Mesenchymal stem cell (in vitro differentiated cells and primary cell): ENCODE measurements around the gene ATR.
A peak's percentile ranks its signal among the peaks of the same experiment; 100 is the strongest.

ENCODE experiments used
- DNase-seq: peaks from one replicate; pipeline ENCODE4 v3.0.0-alpha.2; 2013
- H2AFZ ChIP-seq: one replicate; pipeline ENCODE4 v1.6.1; 2013; ENCODE audit warnings: low read depth, mild to moderate bottlenecking, control low read depth, inconsistent platforms, low read length, moderate library complexity
- H2AK5ac ChIP-seq: 2 replicates; pipeline ENCODE4 v1.6.1; 2013; ENCODE audit warnings: low read length, moderate library complexity, mild to moderate bottlenecking, inconsistent platforms; ENCODE audit not compliant: severe bottlenecking
- H2BK120ac ChIP-seq: one replicate; pipeline ENCODE4 v1.6.1; 2013; ENCODE audit warnings: low read depth, mild to moderate bottlenecking, inconsistent platforms, low read length, moderate library complexity
- H2BK12ac ChIP-seq, 2 experiments: one replicate each; pipeline ENCODE4 v1.6.1; 2013; ENCODE audit warnings: inconsistent platforms in 2 of 2, low read length in 2 of 2, mild to moderate bottlenecking in 2 of 2, moderate library complexity in 2 of 2, control low read depth in 1 of 2
- H2BK15ac ChIP-seq: one replicate; pipeline ENCODE4 v1.6.1; 2013; ENCODE audit warnings: mild to moderate bottlenecking, low read depth, inconsistent platforms; ENCODE audit not compliant: poor library complexity, severe bottlenecking
- H2BK5ac ChIP-seq: 2 replicates; pipeline ENCODE4 v1.6.1; 2013; ENCODE audit warnings: low read depth, mild to moderate bottlenecking, low read length, control low read depth, inconsistent platforms; ENCODE audit not compliant: poor library complexity, severe bottlenecking
- H3K14ac ChIP-seq, 2 experiments: one replicate each; pipeline ENCODE4 v1.6.1; 2013; ENCODE audit warnings: inconsistent platforms in 2 of 2, low read length in 2 of 2, control low read depth in 1 of 2, mild to moderate bottlenecking in 1 of 2, moderate library complexity in 1 of 2
- H3K18ac ChIP-seq, 2 experiments: one replicate each; pipeline ENCODE4 v1.6.1; 2013; ENCODE audit warnings: inconsistent platforms in 2 of 2, low read length in 2 of 2, control low read depth in 1 of 2, low read depth in 1 of 2, mild to moderate bottlenecking in 1 of 2
- H3K23ac ChIP-seq, 2 experiments: one replicate each; pipeline ENCODE4 v1.6.1; 2013; ENCODE audit warnings: inconsistent platforms in 2 of 2, low read length in 2 of 2, mild to moderate bottlenecking in 2 of 2, moderate library complexity in 2 of 2, control low read depth in 1 of 2
- H3K27ac ChIP-seq: 2 replicates; pipeline ENCODE4 v1.5.1; 2013; ENCODE audit warnings: mild to moderate bottlenecking, moderate library complexity, low read length, control low read depth, inconsistent platforms; ENCODE audit not compliant: poor library complexity, severe bottlenecking
- H3K27me3 ChIP-seq, 2 experiments: 2 replicates each; pipeline versions ENCODE4 v1.6.1 to v1.7.0; 2013; ENCODE audit warnings: low read length in 2 of 2, mild to moderate bottlenecking in 2 of 2, moderate library complexity in 2 of 2, control low read depth in 1 of 2, inconsistent platforms in 1 of 2; ENCODE audit not compliant: control insufficient read depth in 1 of 2, insufficient read depth in 1 of 2
- H3K36me3 ChIP-seq, 2 experiments: 2 replicates each; pipeline versions ENCODE4 v1.6.1 to v1.7.0; 2013; ENCODE audit warnings: low read length in 2 of 2, control low read depth in 1 of 2, inconsistent platforms in 1 of 2, low read depth in 1 of 2, mild to moderate bottlenecking in 1 of 2; ENCODE audit not compliant: insufficient read depth in 2 of 2, control insufficient read depth in 1 of 2
- H3K4ac ChIP-seq, 2 experiments: one replicate each; pipeline ENCODE4 v1.6.1; 2013; ENCODE audit warnings: inconsistent platforms in 2 of 2, low read length in 2 of 2, mild to moderate bottlenecking in 2 of 2, moderate library complexity in 2 of 2, control low read depth in 1 of 2, low read depth in 1 of 2
- H3K4me1 ChIP-seq: 2 replicates; pipeline ENCODE4 v1.6.1; 2013; ENCODE audit warnings: low read depth, low read length, control low read depth; ENCODE audit not compliant: control insufficient read depth, insufficient read depth
- H3K4me2 ChIP-seq: 2 replicates; pipeline ENCODE4 v1.6.1; 2013; ENCODE audit warnings: low read length, mild to moderate bottlenecking, inconsistent platforms; ENCODE audit not compliant: poor library complexity, severe bottlenecking
- H3K4me3 ChIP-seq, 2 experiments: 2 replicates each; pipeline versions ENCODE4 v1.5.1 to v1.7.0; 2013; ENCODE audit warnings: low read length in 2 of 2, mild to moderate bottlenecking in 2 of 2, control low read depth in 1 of 2, low read depth in 1 of 2; ENCODE audit not compliant: insufficient read depth in 1 of 2
- H3K79me1 ChIP-seq: replicated peaks from 2 replicates; pipeline ENCODE4 v1.6.1; 2013; ENCODE audit warnings: mild to moderate bottlenecking, control low read depth, low read length, inconsistent platforms; ENCODE audit not compliant: poor library complexity, severe bottlenecking
- H3K9ac ChIP-seq: 2 replicates; pipeline ENCODE4 v1.7.0; 2013; ENCODE audit warnings: mild to moderate bottlenecking, low read length, moderate library complexity
- H3K9me3 ChIP-seq: 2 replicates; pipeline ENCODE4 v1.7.0; 2013; ENCODE audit warnings: mild to moderate bottlenecking, low read length; ENCODE audit not compliant: control insufficient read depth
- H4K8ac ChIP-seq: one replicate; pipeline ENCODE4 v1.6.1; 2013; ENCODE audit warnings: inconsistent platforms, mild to moderate bottlenecking, low read length, moderate library complexity
- H4K91ac ChIP-seq: one replicate; pipeline ENCODE4 v1.6.1; 2013; ENCODE audit warnings: mild to moderate bottlenecking, low read length, inconsistent platforms
- WGBS: methylation state at CpG from one replicate; pipeline ENCODE4 v1.1.7; 2013; ENCODE audit warnings: mixed read lengths; 5-methylcytosine and 5-hydroxymethylcytosine counted together

Gene ATR

GRCh38 chr3:142495103-142495502 lies 83.4 kb downstream of the ATR start:
- no peak overlapping the region for H3K23ac ChIP-seq

GRCh38 chr3:142492184-142492583 lies 86.3 kb downstream of the ATR start:
- H3K4me2 ChIP-seq, result no peak overlapping the region
- no peak overlapping the region for H2BK5ac ChIP-seq
- no peak overlapping the region for H3K27ac ChIP-seq
- no peaks in the 10 kb centered on the region for H3K9me3 ChIP-seq
- H2AK5ac ChIP-seq, result no peak overlapping the region
- no peak overlapping the region for H2BK12ac ChIP-seq
- no peak overlapping the region for H2AFZ ChIP-seq
- H2BK120ac ChIP-seq, result no peak overlapping the region
- DNase-seq, result no peak
- WGBS, result 97% methylated on average over 2 of the region's 2 CpGs
- H2BK15ac ChIP-seq, result no peak overlapping the region
- no peak overlapping the region for H4K8ac ChIP-seq
- no peaks in the 10 kb centered on the region for H3K4me1 ChIP-seq
- no peak overlapping the region for H3K9ac ChIP-seq
- no peak overlapping the region for H3K18ac ChIP-seq
- H3K27me3 ChIP-seq, result no peaks in the 10 kb centered on the region
- H3K23ac ChIP-seq, result no peak overlapping the region
- H3K79me1 ChIP-seq, result no peaks in the 10 kb centered on the region
- no peak overlapping the region for H3K4ac ChIP-seq
- peaks cover 7 to 88% of the 10 kb centered on the region in 2 experiments for H3K36me3 ChIP-seq
- no peak overlapping the region for H3K4me3 ChIP-seq
- no peak overlapping the region for H4K91ac ChIP-seq
- H3K14ac ChIP-seq, result no peak overlapping the region

More at GRCh38 chr3:142495103-142495502, 83.4 kb downstream of the ATR start:
- Histone ChIP-seq H2AK5ac (no peak overlapping the region), H2BK120ac (no peak overlapping the region), H4K8ac (no peak overlapping the region), H2BK15ac (no peak overlapping the region), H2AFZ (no peak overlapping the region), H3K18ac (no peak overlapping the region), H3K9ac (no peak overlapping the region), H3K27ac (no peak overlapping the region), H3K4me1 (no peaks in the 10 kb centered on the region), H3K14ac (no peak overlapping the region), H2BK5ac (no peak overlapping the region), H3K79me1 (no peaks in the 10 kb centered on the region), H3K27me3 (no peaks in the 10 kb centered on the region), H3K4me3 (no peak overlapping the region), H3K36me3 (peaks cover 7 to 77% of the 10 kb centered on the region in 2 experiments), H3K4ac (no peak overlapping the region), H3K9me3 (no peaks in the 10 kb centered on the region), H4K91ac (no peak overlapping the region), H2BK12ac (no peak overlapping the region), H3K4me2 (no peak overlapping the region)
- DNase-seq, result no peak
- WGBS, result 100% methylated on average over 3 of the region's 3 CpGs

- H3K14ac ChIP-seq, result no peak overlapping the region
Measured at GRCh38 chr3:142489572-142490323, 88.8 kb downstream of the ATR start.

GRCh38 chr3:142484912-142485435 lies 93.6 kb downstream of the ATR start:
- H3K36me3 ChIP-seq, result peaks cover 20 to 83% of the 10 kb centered on the region in 2 experiments
- no peaks in the 10 kb centered on the region for H3K79me1 ChIP-seq
- no peak overlapping the region for H2AK5ac ChIP-seq
- H3K4ac ChIP-seq, result no peak overlapping the region
- H3K4me1 ChIP-seq, result no peaks in the 10 kb centered on the region
- H4K91ac ChIP-seq, result no peak overlapping the region
- no peak overlapping the region for H2BK120ac ChIP-seq
- no peak overlapping the region for H2BK15ac ChIP-seq
- 96% methylated on average over 2 of the region's 4 CpGs for WGBS
- H3K18ac ChIP-seq, result no peak overlapping the region
- no peak overlapping the region for H3K14ac ChIP-seq
- no peak overlapping the region for H3K4me3 ChIP-seq
- no peak overlapping the region for H3K23ac ChIP-seq
- H3K27me3 ChIP-seq, result no peaks in the 10 kb centered on the region
- no peak overlapping the region for H2BK5ac ChIP-seq
- H3K4me2 ChIP-seq, result no peak overlapping the region
- peaks cover 25% of the 10 kb centered on the region for H3K9me3 ChIP-seq
- no peak overlapping the region for H2BK12ac ChIP-seq
- H2AFZ ChIP-seq, result no peak overlapping the region
- no peak for DNase-seq
- no peak overlapping the region for H3K27ac ChIP-seq
- no peak overlapping the region for H3K9ac ChIP-seq
- H4K8ac ChIP-seq, result no peak overlapping the region

More at GRCh38 chr3:142489572-142490323, 88.8 kb downstream of the ATR start:
- Histone ChIP-seq H3K4ac (no peak overlapping the region), H3K4me1 (no peaks in the 10 kb centered on the region), H3K27ac (no peak overlapping the region), H3K27me3 (no peaks in the 10 kb centered on the region), H2BK120ac (no peak overlapping the region), H3K36me3 (peaks cover 8 to 89% of the 10 kb centered on the region in 2 experiments), H3K23ac (no peak overlapping the region), H3K4me2 (no peak overlapping the region), H2BK12ac (no peak overlapping the region), H4K8ac (no peak overlapping the region), H2BK15ac (no peak overlapping the region), H3K18ac (no peak overlapping the region), H3K79me1 (no peaks in the 10 kb centered on the region), H4K91ac (no peak overlapping the region), H3K4me3 (no peak overlapping the region), H3K9me3 (no peaks in the 10 kb centered on the region), H3K9ac (no peak overlapping the region), H2BK5ac (no peak overlapping the region), H2AFZ (no peak overlapping the region), H2AK5ac (no peak overlapping the region)
- WGBS, result 100% methylated on average over 4 of the region's 5 CpGs
- DNase-seq, result peak; percentile 52
